ENCODE data around the gene SPIN2B.
"Not testable (repeated sequence)": the region's sequence is repeated elsewhere in the genome, so short reads cannot be mapped to it uniquely, and the experiment has no call there.

DNA sequence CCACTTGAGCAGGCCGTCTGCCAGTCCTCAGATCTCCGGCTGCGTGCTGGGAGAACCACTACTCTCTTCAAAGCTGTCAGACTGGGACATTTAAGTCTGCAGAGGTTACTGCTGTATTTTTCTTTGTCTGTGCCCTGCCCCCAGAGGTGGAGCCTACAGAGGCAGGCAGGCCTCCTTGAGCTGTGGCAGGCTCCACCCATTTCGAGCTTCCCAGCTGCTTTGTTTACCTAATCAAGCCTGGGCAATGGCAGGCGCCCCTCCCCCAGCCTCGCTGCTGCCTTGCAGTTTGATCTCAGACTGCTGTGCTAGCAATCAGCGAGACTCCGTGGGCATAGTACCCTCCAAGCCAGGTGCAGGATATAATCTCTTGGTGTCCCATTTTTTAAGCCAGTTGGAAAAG is 30.9 kb upstream of the SPIN2B start:
- TF ChIP-seq EZH2 (IDR thresholded peaks at IDR 0.05); POLR2AphosphoS5 (IDR thresholded peaks at IDR 0.05; ENCODE audit: borderline replicate concordance, low read depth, low read length); FOXP2 (optimal IDR thresholded peaks at IDR 0.05; ENCODE audit: control extremely low read depth, extremely low read length, insufficient read depth): not testable (repeated sequence)

Measured in SK-N-MC (cell line).